Neural progenitor cell (in vitro differentiated cells): ENCODE measurements around the gene EZH2. TPM values are rescaled to one million over a fixed set of nuclear protein-coding genes. Genes with fewer than 3 reads are reported as not detected.

Source experiments
- DNase-seq: peaks from one replicate; pipeline ENCODE4 v3.0.0-alpha.2; 2016; ENCODE audit warnings: low spot score
- H2AFZ ChIP-seq: fragments of 200-600 bp; sonication (generic); replicated peaks from 2 replicates; pipeline ENCODE4 v1.6.1; 2016; ENCODE audit warnings: antibody characterized with exemption
- H3F3A ChIP-seq: fragments of 200-600 bp; sonication (generic); 2 replicates; pipeline ENCODE4 v1.6.1; 2016; ENCODE audit warnings: antibody characterized with exemption, low read depth
- H3K27ac ChIP-seq: fragments of 200-600 bp; sonication (generic); 2 replicates; pipeline ENCODE4 v1.5.1; 2016; ENCODE audit warnings: mild to moderate bottlenecking
- H3K27me3 ChIP-seq: fragments of 200-600 bp; sonication (generic); 2 replicates; pipeline ENCODE4 v1.6.1; 2016; ENCODE audit warnings: mild to moderate bottlenecking, moderate library complexity
- H3K36me3 ChIP-seq: fragments of 200-600 bp; sonication (generic); 2 replicates; pipeline ENCODE4 v1.5.1; 2016
- H3K4me1 ChIP-seq: fragments of 200-600 bp; sonication (generic); 2 replicates; pipeline ENCODE4 v1.6.1; 2016; ENCODE audit warnings: mixed run types
- H3K4me2 ChIP-seq: fragments of 200-600 bp; sonication (generic); 2 replicates; pipeline ENCODE4 v1.6.1; 2016
- H3K4me3 ChIP-seq: fragments of 200-600 bp; sonication (generic); 2 replicates; pipeline ENCODE4 v1.5.1; 2016
- H3K79me2 ChIP-seq: fragments of 200-600 bp; sonication (generic); 2 replicates; pipeline ENCODE4 v1.6.1; 2016; ENCODE audit warnings: low read depth
- H3K9ac ChIP-seq: fragments of 200-600 bp; sonication (generic); 2 replicates; pipeline ENCODE4 v1.6.1; 2016
- H3K9me3 ChIP-seq: fragments of 200-600 bp; sonication (generic); 2 replicates; pipeline ENCODE4 v1.5.1; 2016; ENCODE audit warnings: low read depth
- H4K20me1 ChIP-seq: fragments of 200-600 bp; sonication (generic); 2 replicates; pipeline ENCODE4 v1.6.1; 2016; ENCODE audit warnings: low read depth
- H3K27ac Mint-ChIP-seq: 3 replicates; pipeline ENCODE4 v1.8.0; 2021; ENCODE audit warnings: mixed read lengths
- H3K27me3 Mint-ChIP-seq: 2 replicates; pipeline ENCODE4 v1.8.0; 2022; ENCODE audit warnings: low read depth, mild to moderate bottlenecking, inconsistent platforms, moderate library complexity, mixed read lengths; ENCODE audit not compliant: insufficient read depth
- H3K36me3 Mint-ChIP-seq: 3 replicates; pipeline ENCODE4 v1.8.0; 2021; ENCODE audit warnings: mixed read lengths
- H3K4me1 Mint-ChIP-seq: 3 replicates; pipeline ENCODE4 v1.8.0; 2021; ENCODE audit warnings: mixed read lengths
- H3K4me3 Mint-ChIP-seq: 3 replicates; pipeline ENCODE4 v1.8.0; 2021; ENCODE audit warnings: mild to moderate bottlenecking, moderate library complexity, mixed read lengths
- H3K9me3 Mint-ChIP-seq: 3 replicates; pipeline ENCODE4 v1.8.0; 2020; ENCODE audit warnings: mixed read lengths
- EZH2 ChIP-seq: fragments of 200-600 bp; sonication (generic); IDR thresholded peaks from 2 replicates; pipeline ENCODE4 v1.6.1; 2017; ENCODE audit warnings: antibody characterized with exemption, mild to moderate bottlenecking, moderate library complexity
- EZH2phosphoT487 ChIP-seq: fragments of 200-600 bp; sonication (generic); IDR thresholded peaks from 2 replicates; pipeline ENCODE4 v1.6.1; 2017; ENCODE audit warnings: antibody characterized with exemption
- total RNA-seq: library from RNA; depleted of rRNA; stranded (reverse); fragments of >200 nt; gene quantifications from 2 replicates; pipeline ENCODE4 v1.2.3, GENCODE V29; 2015; ENCODE audit warnings: low replicate concordance
- TF ChIP-seq, protein P1 (sequence below): fragments of 200-600 bp; sonication (generic); IDR thresholded peaks from 2 replicates; pipeline ENCODE4 v1.5.1; 2017; ENCODE audit warnings: antibody characterized with exemption, mild to moderate bottlenecking

The EZH2 gene
- total RNA-seq, 1 donor from 2014 or later, result 112 TPM

DNA sequence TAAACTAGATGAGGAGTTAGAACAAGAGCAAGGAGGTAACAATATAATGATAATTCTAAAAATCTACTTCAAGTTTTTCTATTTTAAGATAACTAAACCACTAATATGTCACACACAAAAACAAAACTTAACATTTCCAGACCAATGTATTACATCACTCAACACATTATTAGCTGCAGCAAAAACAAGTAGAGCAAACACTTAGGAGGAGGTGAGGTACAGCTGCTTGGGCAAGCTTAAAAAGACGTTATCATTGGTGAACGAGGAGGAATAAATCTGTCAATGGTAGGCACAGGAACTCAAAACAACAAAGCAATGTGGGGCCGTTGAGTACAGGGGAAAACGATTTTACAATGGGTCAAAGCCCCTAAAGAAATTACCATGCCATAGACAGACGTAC, 58.8 kb downstream of the EZH2 start:
- Histone ChIP-seq H3K9me3 (no peaks in the 10 kb centered on the region), H3K9ac (no peak overlapping the region), H3F3A (no peaks in the 10 kb centered on the region), H3K36me3 (peaks cover 26% of the 10 kb centered on the region), H3K4me3 (no peak overlapping the region), H4K20me1 (peaks cover 3% of the 10 kb centered on the region), H3K27ac (no peak overlapping the region), H3K4me1 (no peaks in the 10 kb centered on the region), H2AFZ (no peak overlapping the region), H3K79me2 (peaks cover 18% of the 10 kb centered on the region), H3K27me3 (no peaks in the 10 kb centered on the region), H3K4me2 (no peak overlapping the region)
- Mint-ChIP-seq H3K27me3 (no peaks in the 10 kb centered on the region), H3K9me3 (no peaks in the 10 kb centered on the region), H3K36me3 (peaks cover 28% of the 10 kb centered on the region), H3K4me3 (no peak overlapping the region), H3K4me1 (no peaks in the 10 kb centered on the region), H3K27ac (no peak overlapping the region)
- no peak for DNase-seq
- TF ChIP-seq EZH2phosphoT487 (no peak), EZH2 (no peak)
- TF ChIP-seq, protein P1, sequence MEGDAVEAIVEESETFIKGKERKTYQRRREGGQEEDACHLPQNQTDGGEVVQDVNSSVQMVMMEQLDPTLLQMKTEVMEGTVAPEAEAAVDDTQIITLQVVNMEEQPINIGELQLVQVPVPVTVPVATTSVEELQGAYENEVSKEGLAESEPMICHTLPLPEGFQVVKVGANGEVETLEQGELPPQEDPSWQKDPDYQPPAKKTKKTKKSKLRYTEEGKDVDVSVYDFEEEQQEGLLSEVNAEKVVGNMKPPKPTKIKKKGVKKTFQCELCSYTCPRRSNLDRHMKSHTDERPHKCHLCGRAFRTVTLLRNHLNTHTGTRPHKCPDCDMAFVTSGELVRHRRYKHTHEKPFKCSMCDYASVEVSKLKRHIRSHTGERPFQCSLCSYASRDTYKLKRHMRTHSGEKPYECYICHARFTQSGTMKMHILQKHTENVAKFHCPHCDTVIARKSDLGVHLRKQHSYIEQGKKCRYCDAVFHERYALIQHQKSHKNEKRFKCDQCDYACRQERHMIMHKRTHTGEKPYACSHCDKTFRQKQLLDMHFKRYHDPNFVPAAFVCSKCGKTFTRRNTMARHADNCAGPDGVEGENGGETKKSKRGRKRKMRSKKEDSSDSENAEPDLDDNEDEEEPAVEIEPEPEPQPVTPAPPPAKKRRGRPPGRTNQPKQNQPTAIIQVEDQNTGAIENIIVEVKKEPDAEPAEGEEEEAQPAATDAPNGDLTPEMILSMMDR, result no peak

DNA sequence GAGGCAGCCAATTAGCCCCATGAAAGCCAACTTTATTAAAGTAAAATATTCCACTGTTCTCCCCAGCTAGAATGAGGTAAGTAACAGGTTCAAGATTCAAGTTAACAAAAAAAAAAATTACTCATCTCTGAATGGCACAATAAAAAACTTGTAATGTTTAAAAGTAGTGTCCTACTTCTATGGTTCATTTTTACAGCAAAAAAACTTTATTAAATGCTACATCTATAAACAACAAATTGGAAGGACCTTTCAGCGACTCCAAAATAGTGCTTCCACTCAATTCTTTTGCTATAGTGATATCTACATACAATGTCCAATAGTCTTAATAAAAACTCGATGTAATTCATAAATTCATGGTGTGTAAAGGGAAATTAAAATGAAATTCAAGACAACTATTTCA, 59.2 kb downstream of the EZH2 start:
- Mint-ChIP-seq H3K4me1 (no peaks in the 10 kb centered on the region), H3K36me3 (peaks cover 33% of the 10 kb centered on the region), H3K4me3 (no peak overlapping the region), H3K9me3 (no peaks in the 10 kb centered on the region), H3K27me3 (no peaks in the 10 kb centered on the region), H3K27ac (no peak overlapping the region)
- no peak overlapping the region for H3K4me3 ChIP-seq
- H3K79me2 ChIP-seq, result peaks cover 13% of the 10 kb centered on the region
- H2AFZ ChIP-seq, result no peak overlapping the region
- TF ChIP-seq EZH2 (no peak), EZH2phosphoT487 (no peak)
- TF ChIP-seq, protein P1, result no peak
- H3K36me3 ChIP-seq, result peaks cover 25% of the 10 kb centered on the region
- no peak for DNase-seq
- H3K27ac ChIP-seq, result no peak overlapping the region
- no peaks in the 10 kb centered on the region for H3K27me3 ChIP-seq
- H3K4me1 ChIP-seq, result no peaks in the 10 kb centered on the region
- H3K9me3 ChIP-seq, result no peaks in the 10 kb centered on the region
- no peak overlapping the region for H3K9ac ChIP-seq
- no peaks in the 10 kb centered on the region for H3F3A ChIP-seq
- H3K4me2 ChIP-seq, result no peak overlapping the region
- no peaks in the 10 kb centered on the region for H4K20me1 ChIP-seq

DNA sequence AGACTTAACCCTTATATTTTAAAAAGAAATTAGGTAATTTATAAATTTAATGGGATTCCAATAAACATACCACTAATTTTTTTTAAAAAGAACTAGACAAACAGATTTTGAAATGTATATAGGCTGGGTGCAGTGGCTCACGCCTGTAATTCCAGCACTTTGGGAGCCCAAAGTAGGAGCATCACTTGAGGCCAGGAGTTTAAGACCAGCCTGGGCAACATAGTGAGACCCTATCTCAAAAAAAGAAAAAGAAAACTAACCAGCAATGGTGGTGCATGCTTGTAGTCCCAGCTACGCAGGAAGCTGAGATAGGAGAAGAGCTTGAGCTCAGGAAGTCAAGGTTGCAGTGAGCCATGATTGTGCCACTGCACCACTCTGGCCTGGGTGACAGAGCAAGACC, 62.7 kb downstream of the EZH2 start:
- Histone ChIP-seq H2AFZ (no peak overlapping the region), H3K79me2 (peaks cover 3% of the 10 kb centered on the region), H3K27me3 (no peaks in the 10 kb centered on the region), H3K36me3 (peaks cover 22% of the 10 kb centered on the region), H3K4me2 (no peak overlapping the region), H4K20me1 (no peaks in the 10 kb centered on the region), H3F3A (peaks cover 2% of the 10 kb centered on the region), H3K9ac (no peak overlapping the region), H3K4me1 (no peaks in the 10 kb centered on the region), H3K4me3 (no peak overlapping the region), H3K27ac (no peak overlapping the region), H3K9me3 (no peaks in the 10 kb centered on the region)
- Mint-ChIP-seq H3K27ac (no peak overlapping the region), H3K4me3 (no peak overlapping the region), H3K4me1 (no peaks in the 10 kb centered on the region), H3K9me3 (no peaks in the 10 kb centered on the region), H3K36me3 (peaks cover 42% of the 10 kb centered on the region), H3K27me3 (no peaks in the 10 kb centered on the region)
- DNase-seq, result no peak
- TF ChIP-seq EZH2phosphoT487, result no peak
- TF ChIP-seq, protein P1, result no peak
- TF ChIP-seq EZH2, result no peak
